ENCODE data around the gene ZNF860. TPM values are rescaled to one million over a fixed set of nuclear protein-coding genes. Genes with fewer than 3 reads are reported as not detected.

ZNF860 gene
- 1.6 and 2.5 TPM in 2 replicates for total RNA-seq

DNA sequence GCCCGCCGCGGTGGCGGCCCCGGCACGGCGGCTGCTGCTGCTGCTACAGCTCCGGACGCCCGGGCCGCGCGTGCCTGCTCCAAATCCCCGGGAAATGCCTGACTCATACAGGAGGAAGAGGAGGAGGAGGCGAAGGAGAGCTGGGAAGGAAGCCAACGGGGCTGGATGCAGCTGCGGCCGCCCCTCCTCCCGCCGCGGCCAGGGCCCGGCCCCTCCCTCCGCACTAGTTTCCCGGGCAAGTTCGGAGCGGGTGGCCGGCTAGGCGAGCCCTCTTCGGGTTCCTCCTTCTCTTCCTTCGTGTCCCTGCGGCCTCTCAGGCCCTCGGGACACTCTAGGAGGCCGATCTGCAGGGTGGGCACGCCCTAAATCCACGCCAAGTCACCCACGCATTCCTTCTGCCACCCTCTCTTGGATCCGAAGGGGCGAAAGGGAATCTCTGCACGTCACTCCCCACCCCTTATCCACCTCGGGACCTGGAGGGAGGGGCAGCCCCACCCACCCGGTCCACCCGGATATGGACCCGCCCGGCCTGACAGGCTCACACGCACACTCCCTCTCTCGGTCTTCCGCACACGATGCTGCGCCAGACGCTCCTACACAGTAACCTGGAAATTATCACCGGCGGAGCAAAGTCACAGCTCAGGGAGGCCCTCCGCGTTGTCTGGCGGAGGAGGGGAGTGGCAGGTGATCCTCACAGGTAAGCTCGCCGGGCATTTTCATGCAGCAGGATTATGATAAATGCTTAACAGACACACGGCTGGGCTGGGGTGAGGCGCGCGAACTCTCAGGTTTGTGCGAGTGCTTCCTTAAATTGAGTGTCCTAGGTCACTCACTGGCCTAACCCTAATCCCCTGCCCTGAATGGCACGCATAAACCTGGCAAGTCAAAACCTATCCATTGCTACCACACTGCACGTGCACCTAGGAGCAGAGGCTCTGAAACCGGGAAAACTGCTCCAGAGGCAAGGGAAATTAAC is at the start of gene ZNF860, which contains the start of gene OSBPL10:
ZNF860 (plus strand) TSS at position 545 of the 976 bp plus-strand sequence. CDS start 7,330 bp downstream, outside the sequence.
OSBPL10 (minus strand) TSS at position 57 of the 976 bp plus-strand sequence. CDS start 83 bp downstream, outside the sequence.

Other genes with a start within 250 kb of the ZNF860 start
- gene OSBPL10, start 488 bp upstream of the ZNF860 start, total RNA-seq, result 19.3 and 90.0 TPM in 2 replicates
- gene GPD1L, start 124.9 kb downstream of the ZNF860 start, total RNA-seq, result 10.9 and 11.6 TPM in 2 replicates